GM21360 (cell line): ENCODE measurements around the gene ZNF581.

Source experiments
- ATAC-seq: cut with Tn5 transposase; IDR thresholded peaks from one replicate; pipeline ENCODE4 v1.9.1; 2021; ENCODE audit warnings: mild to moderate bottlenecking, moderate library complexity; ENCODE audit not compliant: unreplicated experiment

ZNF581 gene

GRCh38 chr19:55661826-55662225 is 18.4 kb downstream of the ZNF581 start:
- no peak for ATAC-seq

- ATAC-seq, result no peak
These were observed 20.5 kb downstream of the ZNF581 start for GRCh38 chr19:55663846-55664536.

- ATAC-seq, result no peak
These were observed 23.0 kb downstream of the ZNF581 start for GRCh38 chr19:55666343-55667005.

- ATAC-seq, result no peak
These were observed 23.5 kb downstream of the ZNF581 start for GRCh38 chr19:55667006-55667381.

GRCh38 chr19:55667511-55667910 is 24.1 kb downstream of the ZNF581 start:
- no peak for ATAC-seq

- ATAC-seq, result no peak
These were observed 24.5 kb downstream of the ZNF581 start for GRCh38 chr19:55667958-55668357.

GRCh38 chr19:55668603-55669348 is 25.3 kb downstream of the ZNF581 start:
- no peak for ATAC-seq

- ATAC-seq, result no peak
These were observed 26.2 kb downstream of the ZNF581 start for GRCh38 chr19:55669418-55670279.

GRCh38 chr19:55670280-55671053 is 27.0 kb downstream of the ZNF581 start:
- ATAC-seq, result no peak

GRCh38 chr19:55671054-55671378 is 27.6 kb downstream of the ZNF581 start:
- no peak for ATAC-seq

GRCh38 chr19:55672418-55672817 is 29.0 kb downstream of the ZNF581 start:
- no peak for ATAC-seq

- no peak for ATAC-seq
These were observed 30.0 kb downstream of the ZNF581 start for GRCh38 chr19:55673465-55673864.

GRCh38 chr19:55673889-55674288 is 30.4 kb downstream of the ZNF581 start:
- ATAC-seq, result no peak

GRCh38 chr19:55674459-55674840 is 31.0 kb downstream of the ZNF581 start:
- no peak for ATAC-seq

- peak; percentile 53 for ATAC-seq
These were observed 31.6 kb downstream of the ZNF581 start, which contains the start of gene EPN1 for GRCh38 chr19:55674841-55675660. Gene EPN1, plus strand, starts transcription at chr19:55675226. Its CDS starts 3,402 bp downstream, at chr19:55678628.

GRCh38 chr19:55675661-55676354 is 32.4 kb downstream of the ZNF581 start:
- ATAC-seq, result no peak

- no peak for ATAC-seq
These were observed 32.9 kb downstream of the ZNF581 start for GRCh38 chr19:55676383-55676782.

GRCh38 chr19:55676889-55677505 is 33.5 kb downstream of the ZNF581 start:
- ATAC-seq, result no peak
